GM23338 (cell line): ENCODE results near the gene OR51E1. TPM values are rescaled to one million over a fixed set of nuclear protein-coding genes. Genes with fewer than 3 reads are reported as not detected.

ENCODE experiments used
- ATAC-seq: fragments of 200-7000 bp; cut with Tn5 transposase; 3 replicates; pipeline ENCODE4 v1.9.1; 2020
- DNase-seq: peaks from one replicate; pipeline ENCODE4 v3.0.0-alpha.2; 2015; ENCODE audit warnings: low spot score
- H2AFZ ChIP-seq: fragments of 200-600 bp; sonication (generic); 2 replicates; pipeline ENCODE4 v1.8.0; 2016; ENCODE audit warnings: antibody characterized with exemption, mild to moderate bottlenecking, moderate library complexity
- H3F3A ChIP-seq: fragments of 200-600 bp; sonication (generic); replicated peaks from 2 replicates; pipeline ENCODE4 v1.8.0; 2017; ENCODE audit warnings: antibody characterized with exemption, mixed run types, low read depth
- H3K27ac ChIP-seq: fragments of 200-600 bp; sonication (generic); 2 replicates; pipeline ENCODE4 v1.6.1; 2016; ENCODE audit warnings: low read depth
- H3K27me3 ChIP-seq: fragments of 200-600 bp; sonication (generic); 2 replicates; pipeline ENCODE4 v1.8.0; 2016; ENCODE audit warnings: mild to moderate bottlenecking, mixed run types, moderate library complexity; ENCODE audit not compliant: insufficient read depth
- H3K36me3 ChIP-seq: fragments of 200-600 bp; sonication (generic); 2 replicates; pipeline ENCODE4 v1.8.0; 2016; ENCODE audit warnings: mild to moderate bottlenecking; ENCODE audit not compliant: insufficient read depth
- H3K4me1 ChIP-seq: fragments of 200-600 bp; sonication (generic); 2 replicates; pipeline ENCODE4 v1.8.0; 2016; ENCODE audit warnings: mild to moderate bottlenecking, moderate library complexity; ENCODE audit not compliant: insufficient read depth
- H3K4me2 ChIP-seq: fragments of 200-600 bp; sonication (generic); 2 replicates; pipeline ENCODE4 v1.7.1; 2017; ENCODE audit warnings: mixed run types
- H3K4me3 ChIP-seq: fragments of 200-600 bp; sonication (generic); 2 replicates; pipeline ENCODE4 v1.6.1; 2016; ENCODE audit warnings: mixed run types
- H3K79me2 ChIP-seq: fragments of 200-600 bp; sonication (generic); replicated peaks from 2 replicates; pipeline ENCODE4 v1.8.0; 2017; ENCODE audit warnings: mild to moderate bottlenecking; ENCODE audit not compliant: insufficient read depth
- H3K9me2 ChIP-seq: fragments of 200-600 bp; sonication (generic); 2 replicates; pipeline ENCODE4 v1.8.0; 2017; ENCODE audit not compliant: insufficient read depth
- H4K20me1 ChIP-seq: fragments of 200-600 bp; sonication (generic); replicated peaks from 2 replicates; pipeline ENCODE4 v1.8.0; 2017; ENCODE audit warnings: mild to moderate bottlenecking; ENCODE audit not compliant: insufficient read depth
- H3K27ac Mint-ChIP-seq: 2 replicates; pipeline ENCODE4 v1.8.0; 2020; ENCODE audit warnings: inconsistent platforms, mild to moderate bottlenecking, moderate library complexity, mixed read lengths
- H3K27me3 Mint-ChIP-seq: 3 replicates; pipeline ENCODE4 v1.8.0; 2022; ENCODE audit warnings: low read depth, mild to moderate bottlenecking, moderate library complexity, mixed read lengths, inconsistent platforms; ENCODE audit not compliant: insufficient read depth, poor library complexity
- H3K36me3 Mint-ChIP-seq: 3 replicates; pipeline ENCODE4 v1.8.0; 2021; ENCODE audit warnings: low read depth, mild to moderate bottlenecking, inconsistent platforms, moderate library complexity, mixed read lengths
- H3K4me1 Mint-ChIP-seq: 3 replicates; pipeline ENCODE4 v1.8.0; 2020; ENCODE audit warnings: mild to moderate bottlenecking, inconsistent platforms, mixed read lengths
- H3K4me3 Mint-ChIP-seq: 3 replicates; pipeline ENCODE4 v1.8.0; 2021; ENCODE audit warnings: moderate library complexity, mild to moderate bottlenecking, inconsistent platforms, mixed read lengths
- H3K9me3 Mint-ChIP-seq: 3 replicates; pipeline ENCODE4 v1.8.0; 2020; ENCODE audit warnings: moderate library complexity, mild to moderate bottlenecking, inconsistent platforms, mixed read lengths
- CTCF ChIP-seq, 2 experiments: fragments of 200-600 bp in 1 of 2; sonication (generic) in 1 of 2; conservative IDR thresholded peaks; 2 replicates each; pipeline versions ENCODE4 v1.5.1 to v1.6.1; 2016 to 2017; ENCODE audit warnings: antibody characterized with exemption in 2 of 2, low read depth in 2 of 2, mild to moderate bottlenecking in 2 of 2, moderate library complexity in 1 of 2
- ETS1 ChIP-seq: IDR thresholded peaks from 2 replicates; pipeline ENCODE4 v1.6.1; 2016; ENCODE audit warnings: antibody characterized with exemption
- EZH2 ChIP-seq: fragments of 200-600 bp; sonication (generic); IDR thresholded peaks from one replicate; pipeline ENCODE4 v1.8.0; 2017; ENCODE audit warnings: antibody characterized with exemption, mild to moderate bottlenecking, low read depth; ENCODE audit not compliant: unreplicated experiment
- EZH2phosphoT487 ChIP-seq: fragments of 200-600 bp; sonication (generic); IDR thresholded peaks from one replicate; pipeline ENCODE4 v1.8.1; 2018; ENCODE audit warnings: antibody characterized with exemption; ENCODE audit not compliant: unreplicated experiment
- JUNB ChIP-seq: IDR thresholded peaks from one replicate; pipeline ENCODE4 v1.6.1; 2016; ENCODE audit warnings: antibody characterized with exemption; ENCODE audit not compliant: unreplicated experiment
- NANOG ChIP-seq: IDR thresholded peaks from 2 replicates; pipeline ENCODE4 v1.6.1; 2016; ENCODE audit warnings: antibody characterized with exemption, borderline replicate concordance
- POLR2AphosphoS5 ChIP-seq: IDR thresholded peaks from 2 replicates; pipeline ENCODE4 v1.6.1; 2016; ENCODE audit warnings: antibody characterized with exemption, low read depth
- ZNF114 ChIP-seq: fragments of 250-450 bp; sonication (Bioruptor Pico); IDR thresholded peaks from 2 replicates; pipeline ENCODE4 v1.5.0; 2020; ENCODE audit warnings: mild to moderate bottlenecking, moderate library complexity
- ZNF331 ChIP-seq: fragments of 250-450 bp; sonication (Bioruptor Pico); IDR thresholded peaks from 2 replicates; pipeline ENCODE4 v1.5.0; 2020; ENCODE audit warnings: low read depth, mild to moderate bottlenecking, moderate library complexity
- polyA plus RNA-seq: library from polyadenylated mRNA; unstranded; fragments of >200 nt; fragmentation: Nextera tagmentation; extraction: Ambion mirVana; gene quantifications from 2 replicates; pipeline ENCODE4 v1.2.1, GENCODE V29; 2016
- total RNA-seq: library from RNA; depleted of rRNA; stranded (reverse); fragments of >200 nt; shearing (Covaris generic); gene quantifications from 2 replicates; pipeline ENCODE4 v1.2.3, GENCODE V29; 2014
- TF ChIP-seq, protein P1 (sequence below): fragments of 250-450 bp; sonication (Bioruptor Pico); IDR thresholded peaks from 2 replicates; pipeline ENCODE4 v1.5.0; 2020; ENCODE audit warnings: mild to moderate bottlenecking, moderate library complexity
- TF ChIP-seq, protein P2 (sequence below): IDR thresholded peaks from one replicate; pipeline ENCODE4 v1.6.1; 2018; ENCODE audit warnings: antibody characterized with exemption; ENCODE audit not compliant: unreplicated experiment

Gene OR51E1
- total and polyA plus RNA-seq, 2 experiments from 2014 or later, result not detected

DNA sequence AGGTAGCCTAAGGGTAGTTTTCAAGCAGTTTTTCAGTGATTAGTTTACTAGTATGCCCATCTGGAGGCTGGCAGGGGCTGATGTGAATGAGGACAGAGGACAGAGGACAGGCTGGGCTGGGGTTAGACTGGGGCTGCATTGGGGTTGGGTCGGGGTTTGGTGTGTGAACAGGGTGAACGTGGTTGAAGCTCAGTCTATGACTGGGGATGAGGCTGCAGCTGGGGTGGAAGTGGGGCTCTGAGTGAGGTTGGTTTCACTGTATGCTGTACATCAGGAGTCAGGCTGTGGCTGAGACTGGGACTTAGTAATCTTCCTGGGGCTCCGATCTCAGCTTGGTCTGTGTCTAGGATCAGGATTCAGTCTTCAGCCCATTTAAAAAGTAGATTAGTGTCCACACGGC lies 451 bp downstream of the OR51E1 start (continued):
- no peak for TF ChIP-seq ETS1
- no peak for TF ChIP-seq POLR2AphosphoS5
- TF ChIP-seq ZNF331 (CRISPR knock-in tag), result no peak

GRCh38 chr11:4645974-4646373 lies 2.2 kb downstream of the OR51E1 start:
- no peaks in the 10 kb centered on the region for H3K27me3 ChIP-seq
- H3K36me3 Mint-ChIP-seq, result no peaks in the 10 kb centered on the region
- H3F3A ChIP-seq, result no peaks in the 10 kb centered on the region
- no peak overlapping the region for H3K27ac Mint-ChIP-seq
- H3K9me3 Mint-ChIP-seq, result no peaks in the 10 kb centered on the region
- DNase-seq (no peak), ATAC-seq (no peak)
- H3K79me2 ChIP-seq, result no peaks in the 10 kb centered on the region
- H3K4me2 ChIP-seq, result no peak overlapping the region
- no peaks in the 10 kb centered on the region for H3K4me1 ChIP-seq
- H3K4me3 Mint-ChIP-seq, result no peak overlapping the region
- no peaks in the 10 kb centered on the region for H4K20me1 ChIP-seq
- peaks cover 3% of the 10 kb centered on the region; the same call in 1 of the 2 replicates for H3K9me2 ChIP-seq
- no peaks in the 10 kb centered on the region for H3K36me3 ChIP-seq
- H3K4me3 ChIP-seq, result no peak overlapping the region
- no peak overlapping the region for H2AFZ ChIP-seq
- no peaks in the 10 kb centered on the region; the same call in 2 of the 3 replicates for H3K4me1 Mint-ChIP-seq
- peaks cover 6% of the 10 kb centered on the region for H3K27me3 Mint-ChIP-seq
- no peak overlapping the region for H3K27ac ChIP-seq
- no peak for TF ChIP-seq CTCF (conservative IDR thresholded peaks at IDR 0.05; ENCODE audit: low read depth in 2 of 2)
- TF ChIP-seq EZH2phosphoT487, result no peak
- no peak for TF ChIP-seq ETS1
- TF ChIP-seq, protein P1, sequence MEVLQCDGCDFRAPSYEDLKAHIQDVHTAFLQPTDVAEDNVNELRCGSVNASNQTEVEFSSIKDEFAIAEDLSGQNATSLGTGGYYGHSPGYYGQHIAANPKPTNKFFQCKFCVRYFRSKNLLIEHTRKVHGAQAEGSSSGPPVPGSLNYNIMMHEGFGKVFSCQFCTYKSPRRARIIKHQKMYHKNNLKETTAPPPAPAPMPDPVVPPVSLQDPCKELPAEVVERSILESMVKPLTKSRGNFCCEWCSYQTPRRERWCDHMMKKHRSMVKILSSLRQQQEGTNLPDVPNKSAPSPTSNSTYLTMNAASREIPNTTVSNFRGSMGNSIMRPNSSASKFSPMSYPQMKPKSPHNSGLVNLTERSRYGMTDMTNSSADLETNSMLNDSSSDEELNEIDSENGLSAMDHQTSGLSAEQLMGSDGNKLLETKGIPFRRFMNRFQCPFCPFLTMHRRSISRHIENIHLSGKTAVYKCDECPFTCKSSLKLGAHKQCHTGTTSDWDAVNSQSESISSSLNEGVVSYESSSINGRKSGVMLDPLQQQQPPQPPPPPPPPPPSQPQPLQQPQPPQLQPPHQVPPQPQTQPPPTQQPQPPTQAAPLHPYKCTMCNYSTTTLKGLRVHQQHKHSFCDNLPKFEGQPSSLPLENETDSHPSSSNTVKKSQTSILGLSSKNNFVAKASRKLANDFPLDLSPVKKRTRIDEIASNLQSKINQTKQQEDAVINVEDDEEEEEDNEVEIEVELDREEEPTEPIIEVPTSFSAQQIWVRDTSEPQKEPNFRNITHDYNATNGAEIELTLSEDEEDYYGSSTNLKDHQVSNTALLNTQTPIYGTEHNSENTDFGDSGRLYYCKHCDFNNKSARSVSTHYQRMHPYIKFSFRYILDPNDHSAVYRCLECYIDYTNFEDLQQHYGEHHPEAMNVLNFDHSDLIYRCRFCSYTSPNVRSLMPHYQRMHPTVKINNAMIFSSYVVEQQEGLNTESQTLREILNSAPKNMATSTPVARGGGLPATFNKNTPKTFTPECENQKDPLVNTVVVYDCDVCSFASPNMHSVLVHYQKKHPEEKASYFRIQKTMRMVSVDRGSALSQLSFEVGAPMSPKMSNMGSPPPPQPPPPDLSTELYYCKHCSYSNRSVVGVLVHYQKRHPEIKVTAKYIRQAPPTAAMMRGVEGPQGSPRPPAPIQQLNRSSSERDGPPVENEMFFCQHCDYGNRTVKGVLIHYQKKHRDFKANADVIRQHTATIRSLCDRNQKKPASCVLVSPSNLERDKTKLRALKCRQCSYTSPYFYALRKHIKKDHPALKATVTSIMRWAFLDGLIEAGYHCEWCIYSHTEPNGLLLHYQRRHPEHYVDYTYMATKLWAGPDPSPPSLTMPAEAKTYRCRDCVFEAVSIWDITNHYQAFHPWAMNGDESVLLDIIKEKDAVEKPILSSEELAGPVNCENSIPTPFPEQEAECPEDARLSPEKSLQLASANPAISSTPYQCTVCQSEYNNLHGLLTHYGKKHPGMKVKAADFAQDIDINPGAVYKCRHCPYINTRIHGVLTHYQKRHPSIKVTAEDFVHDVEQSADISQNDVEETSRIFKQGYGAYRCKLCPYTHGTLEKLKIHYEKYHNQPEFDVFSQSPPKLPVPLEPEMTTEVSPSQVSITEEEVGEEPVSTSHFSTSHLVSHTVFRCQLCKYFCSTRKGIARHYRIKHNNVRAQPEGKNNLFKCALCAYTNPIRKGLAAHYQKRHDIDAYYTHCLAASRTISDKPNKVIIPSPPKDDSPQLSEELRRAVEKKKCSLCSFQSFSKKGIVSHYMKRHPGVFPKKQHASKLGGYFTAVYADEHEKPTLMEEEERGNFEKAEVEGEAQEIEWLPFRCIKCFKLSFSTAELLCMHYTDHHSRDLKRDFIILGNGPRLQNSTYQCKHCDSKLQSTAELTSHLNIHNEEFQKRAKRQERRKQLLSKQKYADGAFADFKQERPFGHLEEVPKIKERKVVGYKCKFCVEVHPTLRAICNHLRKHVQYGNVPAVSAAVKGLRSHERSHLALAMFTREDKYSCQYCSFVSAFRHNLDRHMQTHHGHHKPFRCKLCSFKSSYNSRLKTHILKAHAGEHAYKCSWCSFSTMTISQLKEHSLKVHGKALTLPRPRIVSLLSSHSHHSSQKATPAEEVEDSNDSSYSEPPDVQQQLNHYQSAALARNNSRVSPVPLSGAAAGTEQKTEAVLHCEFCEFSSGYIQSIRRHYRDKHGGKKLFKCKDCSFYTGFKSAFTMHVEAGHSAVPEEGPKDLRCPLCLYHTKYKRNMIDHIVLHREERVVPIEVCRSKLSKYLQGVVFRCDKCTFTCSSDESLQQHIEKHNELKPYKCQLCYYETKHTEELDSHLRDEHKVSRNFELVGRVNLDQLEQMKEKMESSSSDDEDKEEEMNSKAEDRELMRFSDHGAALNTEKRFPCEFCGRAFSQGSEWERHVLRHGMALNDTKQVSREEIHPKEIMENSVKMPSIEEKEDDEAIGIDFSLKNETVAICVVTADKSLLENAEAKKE (CRISPR knock-in tag), result no peak
- no peak for TF ChIP-seq POLR2AphosphoS5
- no peak for TF ChIP-seq ZNF114
- TF ChIP-seq NANOG, result no peak
- TF ChIP-seq EZH2, result no peak
- TF ChIP-seq JUNB, result no peak
- TF ChIP-seq, protein P2, sequence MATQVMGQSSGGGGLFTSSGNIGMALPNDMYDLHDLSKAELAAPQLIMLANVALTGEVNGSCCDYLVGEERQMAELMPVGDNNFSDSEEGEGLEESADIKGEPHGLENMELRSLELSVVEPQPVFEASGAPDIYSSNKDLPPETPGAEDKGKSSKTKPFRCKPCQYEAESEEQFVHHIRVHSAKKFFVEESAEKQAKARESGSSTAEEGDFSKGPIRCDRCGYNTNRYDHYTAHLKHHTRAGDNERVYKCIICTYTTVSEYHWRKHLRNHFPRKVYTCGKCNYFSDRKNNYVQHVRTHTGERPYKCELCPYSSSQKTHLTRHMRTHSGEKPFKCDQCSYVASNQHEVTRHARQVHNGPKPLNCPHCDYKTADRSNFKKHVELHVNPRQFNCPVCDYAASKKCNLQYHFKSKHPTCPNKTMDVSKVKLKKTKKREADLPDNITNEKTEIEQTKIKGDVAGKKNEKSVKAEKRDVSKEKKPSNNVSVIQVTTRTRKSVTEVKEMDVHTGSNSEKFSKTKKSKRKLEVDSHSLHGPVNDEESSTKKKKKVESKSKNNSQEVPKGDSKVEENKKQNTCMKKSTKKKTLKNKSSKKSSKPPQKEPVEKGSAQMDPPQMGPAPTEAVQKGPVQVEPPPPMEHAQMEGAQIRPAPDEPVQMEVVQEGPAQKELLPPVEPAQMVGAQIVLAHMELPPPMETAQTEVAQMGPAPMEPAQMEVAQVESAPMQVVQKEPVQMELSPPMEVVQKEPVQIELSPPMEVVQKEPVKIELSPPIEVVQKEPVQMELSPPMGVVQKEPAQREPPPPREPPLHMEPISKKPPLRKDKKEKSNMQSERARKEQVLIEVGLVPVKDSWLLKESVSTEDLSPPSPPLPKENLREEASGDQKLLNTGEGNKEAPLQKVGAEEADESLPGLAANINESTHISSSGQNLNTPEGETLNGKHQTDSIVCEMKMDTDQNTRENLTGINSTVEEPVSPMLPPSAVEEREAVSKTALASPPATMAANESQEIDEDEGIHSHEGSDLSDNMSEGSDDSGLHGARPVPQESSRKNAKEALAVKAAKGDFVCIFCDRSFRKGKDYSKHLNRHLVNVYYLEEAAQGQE, result no peak
- TF ChIP-seq ZNF331 (CRISPR knock-in tag), result no peak
